Mucosa of stomach (tissue), 1 donor: Measurements from ENCODE around the gene ZBTB25.

Experiments
- H3K27me3 ChIP-seq: one replicate; pipeline ENCODE4 v1.7.0; 2013; ENCODE audit warnings: mild to moderate bottlenecking, low read length; ENCODE audit not compliant: control insufficient read depth, insufficient read depth
- H3K36me3 ChIP-seq: one replicate; pipeline ENCODE4 v1.7.0; 2013; ENCODE audit warnings: low read length; ENCODE audit not compliant: control insufficient read depth, insufficient read depth
- H3K4me1 ChIP-seq: one replicate; pipeline ENCODE4 v1.7.0; 2013; ENCODE audit warnings: mild to moderate bottlenecking, low read length; ENCODE audit not compliant: control insufficient read depth, insufficient read depth
- H3K4me3 ChIP-seq: one replicate; pipeline ENCODE4 v1.7.0; 2013; ENCODE audit warnings: low read length
- H3K9ac ChIP-seq: one replicate; pipeline ENCODE4 v1.7.0; 2013; ENCODE audit warnings: mild to moderate bottlenecking, low read length, moderate library complexity
- H3K9me3 ChIP-seq: one replicate; pipeline ENCODE4 v1.7.0; 2013; ENCODE audit warnings: mild to moderate bottlenecking, low read length, moderate library complexity; ENCODE audit not compliant: control insufficient read depth
- donor health status: Pancreatic carcinoma.

The ZBTB25 gene

DNA sequence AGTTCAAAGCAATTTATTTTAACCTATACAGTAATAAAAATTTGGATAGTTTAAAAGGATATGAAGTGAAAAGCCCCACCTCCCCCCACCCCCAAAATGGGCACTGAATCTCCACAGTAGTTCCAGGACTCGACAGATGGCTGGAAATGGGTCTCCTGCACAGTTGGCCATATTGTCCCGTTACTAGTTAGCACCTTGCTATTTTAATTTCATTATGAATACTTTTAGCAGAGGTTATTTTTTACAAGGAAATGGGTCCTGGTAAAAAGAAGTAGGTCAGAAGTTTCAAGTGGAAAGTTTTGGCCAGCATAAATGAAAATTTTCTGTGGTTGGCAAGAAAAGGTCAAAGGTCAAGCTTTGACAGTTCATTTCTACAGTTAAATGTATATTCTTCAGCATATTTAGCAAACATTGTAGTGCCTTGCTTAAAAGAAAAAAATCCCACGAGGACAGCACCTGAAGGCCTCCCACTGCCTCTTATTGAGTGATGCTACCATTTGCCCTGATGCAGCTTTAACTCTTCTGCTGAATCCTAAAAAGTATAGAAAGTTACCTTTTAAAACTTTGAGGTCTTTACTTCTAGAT, 87.2 kb downstream of the ZBTB25 start:
- H3K4me1 ChIP-seq: no peaks in the 10 kb centered on the region
- H3K9ac ChIP-seq: no peak overlapping the region
- H3K36me3 ChIP-seq: peaks cover 3% of the 10 kb centered on the region
- no peak overlapping the region for H3K4me3 ChIP-seq
- H3K27me3 ChIP-seq: no peaks in the 10 kb centered on the region
- no peaks in the 10 kb centered on the region for H3K9me3 ChIP-seq

DNA sequence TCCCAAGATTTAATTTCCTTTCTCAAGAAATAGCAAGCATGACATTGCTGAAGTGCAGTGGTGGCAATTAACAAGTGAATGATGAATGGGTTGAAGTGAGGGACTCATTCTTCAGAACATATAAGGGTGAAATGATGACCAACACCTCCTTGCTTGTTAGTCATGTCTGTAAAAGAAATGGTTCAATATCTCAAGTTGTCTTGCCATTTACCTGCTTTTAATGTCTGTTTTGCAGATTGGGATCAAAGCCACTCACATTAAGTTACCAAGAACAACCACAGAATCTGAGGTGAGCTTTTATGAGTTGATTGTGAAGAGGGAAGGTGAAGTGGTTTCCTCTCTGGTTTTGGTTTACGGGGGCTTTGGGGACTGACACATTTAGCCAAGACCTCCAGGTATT, 91.4 kb downstream of the ZBTB25 start:
- Histone ChIP-seq H3K9ac (no peak overlapping the region), H3K9me3 (no peaks in the 10 kb centered on the region), H3K4me3 (no peak overlapping the region), H3K36me3 (no peaks in the 10 kb centered on the region), H3K27me3 (no peaks in the 10 kb centered on the region), H3K4me1 (no peaks in the 10 kb centered on the region)

DNA sequence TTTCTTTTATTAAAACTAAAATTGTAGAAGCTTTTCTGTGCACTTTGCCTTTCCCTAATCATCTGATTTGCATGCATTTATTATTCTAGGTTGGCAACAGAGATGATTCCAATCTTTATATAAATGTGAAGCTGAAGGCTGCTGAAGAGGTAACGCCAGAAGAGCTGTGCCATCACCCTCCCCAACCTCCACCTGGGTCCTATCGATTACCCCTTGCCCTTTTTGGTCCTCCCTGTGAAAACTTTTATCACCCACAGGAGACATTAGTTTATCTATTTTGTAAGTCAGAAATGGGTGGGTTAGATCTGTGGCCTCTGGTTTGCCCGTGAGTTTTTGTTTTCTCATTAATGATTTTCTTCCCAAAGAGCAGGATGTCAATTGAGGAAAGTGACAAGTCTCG, 92.6 kb downstream of the ZBTB25 start:
- Histone ChIP-seq H3K9ac (no peak overlapping the region), H3K27me3 (no peaks in the 10 kb centered on the region), H3K4me1 (no peaks in the 10 kb centered on the region), H3K36me3 (no peaks in the 10 kb centered on the region), H3K4me3 (no peak overlapping the region), H3K9me3 (no peaks in the 10 kb centered on the region)

DNA sequence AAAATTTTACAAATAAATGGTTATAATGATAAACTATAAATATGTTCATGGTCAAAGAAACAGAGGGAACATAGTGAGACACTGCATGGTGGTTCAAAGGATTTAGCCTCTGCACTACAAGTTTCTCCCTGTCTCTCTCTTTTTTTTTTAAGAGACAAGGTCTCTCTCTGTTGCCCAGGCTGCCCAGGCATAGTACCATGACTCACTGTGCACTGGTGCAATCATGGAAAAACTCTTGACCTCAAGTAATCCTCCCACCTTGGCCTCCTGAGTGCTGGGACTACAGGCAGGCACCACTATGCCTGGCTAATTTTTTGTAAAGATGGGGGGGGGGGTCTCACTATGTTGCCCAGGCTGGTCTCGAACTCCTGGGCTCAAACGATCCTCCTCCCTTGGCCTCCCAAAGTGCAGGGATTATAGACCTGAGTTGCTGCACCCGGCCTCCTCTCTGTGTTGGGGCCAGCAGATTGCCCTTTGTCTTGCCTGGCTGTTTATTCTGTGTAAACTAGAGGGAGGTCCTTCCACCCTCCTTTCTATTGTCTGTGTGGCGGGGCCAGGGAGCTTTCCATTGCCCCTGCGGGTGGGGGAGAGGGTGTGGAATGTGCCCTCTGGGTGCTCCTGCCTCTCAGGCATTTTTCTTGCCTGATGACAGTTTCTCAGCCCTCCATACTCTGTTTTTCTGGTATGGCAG, 93.4 kb downstream of the ZBTB25 start:
- no peak overlapping the region for H3K4me3 ChIP-seq
- no peaks in the 10 kb centered on the region for H3K27me3 ChIP-seq
- H3K9ac ChIP-seq: no peak overlapping the region
- H3K36me3 ChIP-seq: no peaks in the 10 kb centered on the region
- no peaks in the 10 kb centered on the region for H3K4me1 ChIP-seq
- no peaks in the 10 kb centered on the region for H3K9me3 ChIP-seq

DNA sequence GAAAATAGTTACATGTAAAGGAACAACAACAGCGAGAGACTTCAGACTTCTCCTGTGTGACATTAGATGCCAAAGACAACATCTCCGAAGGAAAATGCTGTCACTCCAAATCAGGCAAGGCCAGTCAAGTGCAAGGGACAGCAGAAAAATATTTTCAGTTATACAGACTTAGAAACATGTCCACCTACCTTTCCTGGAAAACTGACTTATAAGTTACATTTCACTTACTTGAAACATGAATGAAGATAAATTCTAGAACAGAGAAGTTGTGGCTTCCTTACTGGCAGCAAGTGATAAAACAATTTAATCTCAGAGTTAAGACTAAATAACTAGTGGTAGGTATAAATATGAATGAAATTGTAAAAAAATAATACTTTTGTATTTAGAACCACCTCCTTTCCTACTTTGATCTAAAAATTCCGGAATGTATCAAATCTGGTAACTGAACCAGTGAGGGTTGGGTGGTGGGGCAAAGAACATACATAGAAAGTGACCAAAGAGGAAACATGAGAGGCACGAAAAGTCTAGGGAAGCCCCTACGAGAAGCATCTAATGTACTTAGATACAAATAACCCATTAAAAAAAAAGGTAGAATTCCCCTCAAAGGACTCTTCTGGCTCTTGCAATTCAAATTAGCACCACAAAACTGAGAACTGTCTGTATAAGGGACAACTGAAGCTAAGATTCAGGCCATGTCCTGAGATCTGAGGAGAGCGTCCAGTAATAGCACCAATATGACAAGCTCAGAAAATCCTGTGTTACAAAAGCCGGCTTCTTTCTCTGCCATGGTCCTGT, 94.3 kb downstream of the ZBTB25 start:
- H3K36me3 ChIP-seq: no peaks in the 10 kb centered on the region
- no peak overlapping the region for H3K4me3 ChIP-seq
- no peaks in the 10 kb centered on the region for H3K4me1 ChIP-seq
- H3K27me3 ChIP-seq: no peaks in the 10 kb centered on the region
- H3K9ac ChIP-seq: no peak overlapping the region
- H3K9me3 ChIP-seq: no peaks in the 10 kb centered on the region

DNA sequence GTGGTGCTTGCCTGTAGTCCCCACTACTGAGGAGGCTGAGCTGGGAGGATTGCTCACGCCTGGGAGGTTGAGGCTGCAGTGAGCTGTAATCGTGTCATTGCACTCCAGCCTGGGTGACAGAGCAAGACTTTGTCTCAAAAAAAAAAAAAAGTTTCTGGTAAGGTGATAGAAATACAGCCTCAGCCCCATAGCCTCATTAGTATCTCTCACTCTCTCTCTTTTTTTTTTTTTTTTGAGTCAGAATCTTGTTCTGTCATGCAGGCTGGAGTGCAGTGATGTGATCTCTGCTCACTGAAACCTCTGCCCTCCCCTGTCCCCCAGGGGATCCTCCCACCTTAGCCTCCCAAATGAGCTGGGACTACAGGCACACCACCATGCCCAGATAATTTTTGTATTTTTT, 96.3 kb downstream of the ZBTB25 start:
- no peak overlapping the region for H3K4me3 ChIP-seq
- no peaks in the 10 kb centered on the region for H3K27me3 ChIP-seq
- no peaks in the 10 kb centered on the region for H3K36me3 ChIP-seq
- H3K9ac ChIP-seq: no peak overlapping the region
- no peaks in the 10 kb centered on the region for H3K4me1 ChIP-seq
- H3K9me3 ChIP-seq: no peaks in the 10 kb centered on the region

DNA sequence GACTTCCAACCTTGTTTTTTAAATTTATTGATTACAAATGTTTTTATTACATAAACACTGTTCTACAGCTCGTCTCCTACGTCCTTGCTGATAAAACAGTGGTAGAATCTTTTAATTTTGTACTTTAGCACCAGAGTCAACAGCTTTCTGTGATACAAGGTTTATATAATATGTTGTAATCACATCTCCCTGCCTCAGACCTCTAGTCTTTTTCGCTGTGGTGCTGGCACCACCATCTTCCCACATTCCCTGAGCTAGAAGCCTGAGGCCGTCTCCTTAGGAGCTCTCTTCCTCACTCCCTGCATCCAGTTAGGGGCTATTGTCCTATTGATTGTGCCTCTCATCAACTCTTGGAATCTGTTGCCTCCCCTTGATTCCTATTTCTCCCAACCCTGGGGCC, 98.3 kb downstream of the ZBTB25 start:
- no peak overlapping the region for H3K4me3 ChIP-seq
- H3K36me3 ChIP-seq: no peaks in the 10 kb centered on the region
- no peaks in the 10 kb centered on the region for H3K27me3 ChIP-seq
- H3K9ac ChIP-seq: no peak overlapping the region
- no peaks in the 10 kb centered on the region for H3K4me1 ChIP-seq
- H3K9me3 ChIP-seq: no peaks in the 10 kb centered on the region

DNA sequence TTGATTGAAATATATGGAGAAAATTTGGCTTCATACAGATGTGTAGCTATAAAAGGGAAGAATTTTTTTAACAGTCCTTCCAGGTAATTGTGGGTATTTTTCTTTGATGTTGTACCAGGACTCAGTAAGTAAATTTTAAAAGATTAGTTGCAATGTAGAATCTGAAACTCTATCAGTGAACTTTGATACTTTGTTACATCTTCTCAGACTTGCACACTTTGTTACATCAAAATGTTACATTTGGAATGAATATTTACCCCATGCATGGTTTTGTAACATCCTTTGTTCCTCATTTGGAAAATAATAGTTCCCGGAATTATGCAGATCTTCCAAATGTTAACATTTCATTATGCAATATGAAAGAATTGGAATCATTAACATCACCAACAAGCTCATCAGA, 101.7 kb downstream of the ZBTB25 start:
- no peak overlapping the region for H3K9ac ChIP-seq
- H3K36me3 ChIP-seq: no peaks in the 10 kb centered on the region
- H3K27me3 ChIP-seq: no peaks in the 10 kb centered on the region
- no peak overlapping the region for H3K4me3 ChIP-seq
- no peaks in the 10 kb centered on the region for H3K4me1 ChIP-seq
- H3K9me3 ChIP-seq: no peaks in the 10 kb centered on the region

DNA sequence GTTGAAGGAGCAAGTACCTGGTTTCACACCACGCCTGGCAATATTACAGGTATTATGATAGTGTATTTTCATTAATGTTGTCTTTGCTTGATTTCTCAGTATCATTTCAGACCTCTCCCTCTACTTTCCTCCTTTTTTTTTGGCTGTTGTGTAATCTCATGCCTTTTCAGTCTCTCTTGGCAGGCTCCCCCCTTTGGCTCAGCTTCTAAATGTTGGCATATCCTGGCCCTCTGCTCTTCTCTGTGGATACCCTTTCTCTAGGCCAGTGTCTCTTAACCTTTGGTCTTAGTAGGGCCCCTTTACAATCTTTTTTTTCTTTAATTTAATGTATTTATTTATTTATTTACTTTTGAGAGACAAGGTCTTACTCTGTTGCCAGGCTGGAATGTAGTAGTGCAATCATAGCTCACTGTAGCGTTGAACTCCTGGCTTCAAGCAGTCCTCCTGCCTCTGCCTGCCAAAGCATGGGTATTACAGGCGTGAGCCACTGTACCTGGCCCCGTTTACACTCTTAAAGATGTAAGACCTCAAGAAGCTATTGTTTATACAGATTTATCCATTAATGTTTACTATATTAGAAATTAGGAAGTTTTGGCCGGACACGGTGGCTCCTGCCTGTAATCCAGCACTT, 102.7 kb downstream of the ZBTB25 start:
- Histone ChIP-seq H3K9ac (no peak overlapping the region), H3K36me3 (no peaks in the 10 kb centered on the region), H3K27me3 (no peaks in the 10 kb centered on the region), H3K4me1 (no peaks in the 10 kb centered on the region), H3K9me3 (no peaks in the 10 kb centered on the region), H3K4me3 (no peak overlapping the region)
